Esophagus squamous epithelium (tissue), 4 donors: ENCODE data around the gene EEIG2.

Experiments
- POLR2A ChIP-seq, 4 donors: fragments of 450-650 bp; IDR thresholded peaks; one replicate each; pipeline ENCODE4 v1.6.1; 2017; ENCODE audit warnings: antibody characterized with exemption in 4 of 4, mild to moderate bottlenecking in 4 of 4, moderate library complexity in 3 of 4
- TF ChIP-seq, protein P1 (sequence below), 6 experiments: fragments of 450-650 bp in 4 of 6; fragments of 200-600 bp in 2 of 6; sonication (generic) in 2 of 6; IDR thresholded peaks; one replicate each; pipeline ENCODE4 v1.5.1; 2016 to 2019; ENCODE audit warnings: antibody characterized with exemption in 6 of 6, mild to moderate bottlenecking in 4 of 6, moderate library complexity in 4 of 6

GRCh38 chr1:108557296-108557695 lies 2.6 kb upstream of the EEIG2 start:
- TF ChIP-seq, protein P1, sequence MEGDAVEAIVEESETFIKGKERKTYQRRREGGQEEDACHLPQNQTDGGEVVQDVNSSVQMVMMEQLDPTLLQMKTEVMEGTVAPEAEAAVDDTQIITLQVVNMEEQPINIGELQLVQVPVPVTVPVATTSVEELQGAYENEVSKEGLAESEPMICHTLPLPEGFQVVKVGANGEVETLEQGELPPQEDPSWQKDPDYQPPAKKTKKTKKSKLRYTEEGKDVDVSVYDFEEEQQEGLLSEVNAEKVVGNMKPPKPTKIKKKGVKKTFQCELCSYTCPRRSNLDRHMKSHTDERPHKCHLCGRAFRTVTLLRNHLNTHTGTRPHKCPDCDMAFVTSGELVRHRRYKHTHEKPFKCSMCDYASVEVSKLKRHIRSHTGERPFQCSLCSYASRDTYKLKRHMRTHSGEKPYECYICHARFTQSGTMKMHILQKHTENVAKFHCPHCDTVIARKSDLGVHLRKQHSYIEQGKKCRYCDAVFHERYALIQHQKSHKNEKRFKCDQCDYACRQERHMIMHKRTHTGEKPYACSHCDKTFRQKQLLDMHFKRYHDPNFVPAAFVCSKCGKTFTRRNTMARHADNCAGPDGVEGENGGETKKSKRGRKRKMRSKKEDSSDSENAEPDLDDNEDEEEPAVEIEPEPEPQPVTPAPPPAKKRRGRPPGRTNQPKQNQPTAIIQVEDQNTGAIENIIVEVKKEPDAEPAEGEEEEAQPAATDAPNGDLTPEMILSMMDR (IDR thresholded peaks at IDR 0.05) = no peak
- no peak for TF ChIP-seq POLR2A (IDR thresholded peaks at IDR 0.05)
